GM19035 (cell line): Measurements from ENCODE around the gene ADORA2A.

ENCODE experiments used
- ATAC-seq: cut with Tn5 transposase; IDR thresholded peaks from one replicate; pipeline ENCODE4 v1.9.1; 2021; ENCODE audit not compliant: unreplicated experiment

Gene ADORA2A

GRCh38 chr22:24427500-24428164 is at the start of gene ADORA2A:
Gene ADORA2A (plus strand): TSS chr22:24427599. CDS start chr22:24433405, 5,806 bp downstream.
- ATAC-seq: peak; percentile 57

GRCh38 chr22:24379536-24379935 is 47.9 kb upstream of the ADORA2A start:
- ATAC-seq: no peak

- ATAC-seq: no peak
Measured at GRCh38 chr22:24380220-24380904, 47.0 kb upstream of the ADORA2A start.

- no peak for ATAC-seq
Measured at GRCh38 chr22:24380905-24381230, 46.5 kb upstream of the ADORA2A start.

- ATAC-seq: no peak
Measured at GRCh38 chr22:24383061-24383460, 44.3 kb upstream of the ADORA2A start.

GRCh38 chr22:24384131-24384530 is 43.3 kb upstream of the ADORA2A start:
- ATAC-seq: no peak

GRCh38 chr22:24386937-24387471 is 40.4 kb upstream of the ADORA2A start:
- ATAC-seq: no peak

GRCh38 chr22:24389680-24390079 is 37.7 kb upstream of the ADORA2A start:
- ATAC-seq: no peak

- ATAC-seq: no peak
Measured at GRCh38 chr22:24390156-24390555, 37.2 kb upstream of the ADORA2A start.

- no peak for ATAC-seq
Measured at GRCh38 chr22:24390576-24390975, 36.8 kb upstream of the ADORA2A start.

GRCh38 chr22:24391836-24392217 is 35.6 kb upstream of the ADORA2A start:
- no peak for ATAC-seq

GRCh38 chr22:24392218-24392931 is 35.0 kb upstream of the ADORA2A start:
- ATAC-seq: no peak

GRCh38 chr22:24393012-24393559 is 34.3 kb upstream of the ADORA2A start:
- no peak for ATAC-seq

GRCh38 chr22:24393848-24394247 is 33.6 kb upstream of the ADORA2A start:
- no peak for ATAC-seq

- no peak for ATAC-seq
Measured at GRCh38 chr22:24394254-24394653, 33.1 kb upstream of the ADORA2A start.

GRCh38 chr22:24398409-24398808 is 29.0 kb upstream of the ADORA2A start:
- ATAC-seq: no peak

GRCh38 chr22:24400034-24400725 is 27.2 kb upstream of the ADORA2A start:
- ATAC-seq: peak; percentile 7

GRCh38 chr22:24400726-24401596 is 26.4 kb upstream of the ADORA2A start:
- peak; percentile 42 for ATAC-seq

- ATAC-seq: no peak
Measured at GRCh38 chr22:24401931-24402367, 25.4 kb upstream of the ADORA2A start.
